Mammary epithelial cell (primary cell): Measurements from ENCODE around the gene KLF3.

Source experiments
- EZH2 ChIP-seq: IDR thresholded peaks from 2 replicates; pipeline ENCODE4 v1.6.1; 2012; ENCODE audit warnings: low read length, inconsistent platforms, borderline replicate concordance
- TF ChIP-seq, protein P1 (sequence below), 2 donors: IDR thresholded peaks in 1 of 2; conservative IDR thresholded peaks in 1 of 2; 2 replicates each; pipeline ENCODE4 v1.5.1; 2011 to 2012; ENCODE audit warnings: inconsistent platforms in 2 of 2, low read length in 2 of 2, mild to moderate bottlenecking in 2 of 2, control low read depth in 1 of 2, low read depth in 1 of 2; ENCODE audit not compliant: insufficient read depth in 1 of 2; ENCODE audit errors: extremely low read depth in 1 of 2

DNA sequence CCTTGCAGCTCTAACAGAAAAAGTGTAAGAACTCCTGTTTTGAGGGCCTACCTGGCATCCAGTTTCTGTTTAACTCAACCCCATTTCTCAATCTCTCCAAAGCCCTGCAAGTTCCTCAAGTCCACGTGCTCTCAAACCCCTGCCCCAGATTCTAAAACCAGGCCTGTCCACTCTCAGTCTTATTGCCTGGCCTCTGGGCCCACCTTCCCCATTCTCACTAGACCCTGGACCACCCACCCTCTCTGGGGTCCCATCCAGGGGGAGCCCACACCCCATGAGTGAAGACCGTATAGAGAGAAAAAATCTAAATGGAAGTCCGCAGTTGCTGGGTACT is 60.4 kb downstream of the KLF3 start:
- TF ChIP-seq, protein P1, sequence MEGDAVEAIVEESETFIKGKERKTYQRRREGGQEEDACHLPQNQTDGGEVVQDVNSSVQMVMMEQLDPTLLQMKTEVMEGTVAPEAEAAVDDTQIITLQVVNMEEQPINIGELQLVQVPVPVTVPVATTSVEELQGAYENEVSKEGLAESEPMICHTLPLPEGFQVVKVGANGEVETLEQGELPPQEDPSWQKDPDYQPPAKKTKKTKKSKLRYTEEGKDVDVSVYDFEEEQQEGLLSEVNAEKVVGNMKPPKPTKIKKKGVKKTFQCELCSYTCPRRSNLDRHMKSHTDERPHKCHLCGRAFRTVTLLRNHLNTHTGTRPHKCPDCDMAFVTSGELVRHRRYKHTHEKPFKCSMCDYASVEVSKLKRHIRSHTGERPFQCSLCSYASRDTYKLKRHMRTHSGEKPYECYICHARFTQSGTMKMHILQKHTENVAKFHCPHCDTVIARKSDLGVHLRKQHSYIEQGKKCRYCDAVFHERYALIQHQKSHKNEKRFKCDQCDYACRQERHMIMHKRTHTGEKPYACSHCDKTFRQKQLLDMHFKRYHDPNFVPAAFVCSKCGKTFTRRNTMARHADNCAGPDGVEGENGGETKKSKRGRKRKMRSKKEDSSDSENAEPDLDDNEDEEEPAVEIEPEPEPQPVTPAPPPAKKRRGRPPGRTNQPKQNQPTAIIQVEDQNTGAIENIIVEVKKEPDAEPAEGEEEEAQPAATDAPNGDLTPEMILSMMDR (conservative IDR thresholded peaks at IDR 0.05 in 1 of 2, IDR thresholded peaks at IDR 0.05 in 1 of 2; ENCODE audit: extremely low read depth in 1 of 2, insufficient read depth in 1 of 2, low read depth in 1 of 2, low read length in 2 of 2), result no peak
- TF ChIP-seq EZH2, result no peak
